Suprapubic skin (tissue), 4 donors: ENCODE data around the gene SH3BP2. TPM values are rescaled to one million over a fixed set of nuclear protein-coding genes. Genes with fewer than 3 reads are reported as not detected.

Experiments used
- DNase-seq, 2 donors: peaks; one replicate each; pipeline ENCODE4 v3.0.0-alpha.2; 2019; ENCODE audit warnings: low spot score in 2 of 2
- H3K27ac ChIP-seq: fragments of 200-600 bp; sonication (generic); one replicate; pipeline ENCODE4 v1.5.1; 2019
- H3K27me3 ChIP-seq: fragments of 200-600 bp; sonication (generic); one replicate; pipeline ENCODE4 v1.5.1; 2019
- H3K36me3 ChIP-seq: fragments of 200-600 bp; sonication (generic); one replicate; pipeline ENCODE4 v1.5.1; 2019
- H3K4me1 ChIP-seq: fragments of 200-600 bp; sonication (generic); one replicate; pipeline ENCODE4 v1.5.1; 2019
- H3K4me3 ChIP-seq: fragments of 200-600 bp; sonication (generic); one replicate; pipeline ENCODE4 v1.5.1; 2019; ENCODE audit warnings: mild to moderate bottlenecking
- H3K9me3 ChIP-seq: fragments of 200-600 bp; sonication (generic); one replicate; pipeline ENCODE4 v1.5.1; 2019
- EP300 ChIP-seq: sonication (generic); formaldehyde crosslinking; IDR thresholded peaks from one replicate; pipeline ENCODE4 v1.6.1; 2017; ENCODE audit warnings: antibody characterized with exemption
- POLR2A ChIP-seq, 2 donors: fragments of 450-650 bp; IDR thresholded peaks; one replicate each; pipeline ENCODE4 v1.6.1; 2017; ENCODE audit warnings: antibody characterized with exemption in 2 of 2, mild to moderate bottlenecking in 2 of 2, moderate library complexity in 2 of 2
- POLR2AphosphoS5 ChIP-seq, 3 donors: sonication (generic); formaldehyde crosslinking; IDR thresholded peaks; one replicate each; pipeline ENCODE4 v1.6.1; 2017; ENCODE audit warnings: antibody characterized with exemption in 3 of 3
- WGBS: methylation state at CpG from one replicate; pipeline ENCODE4 v1.1.5; 2018; 5-methylcytosine and 5-hydroxymethylcytosine counted together
- total RNA-seq, 4 donors: library from RNA; depleted of rRNA; stranded (reverse); fragments of >200 nt; gene quantifications; one replicate each; pipeline ENCODE4 v1.1.0, GENCODE V29; 2016
- TF ChIP-seq, protein P1 (sequence below), 2 donors: fragments of 200-600 bp in 1 of 2; fragments of 450-650 bp in 1 of 2; sonication (generic) in 1 of 2; IDR thresholded peaks; one replicate each; pipeline ENCODE4 v1.5.1; 2016 to 2019; ENCODE audit warnings: antibody characterized with exemption in 2 of 2, mild to moderate bottlenecking in 1 of 2, moderate library complexity in 1 of 2

Gene SH3BP2
- total RNA-seq, 4 donors from 2014 or later, result 116 to 709 (median 162) TPM

DNA sequence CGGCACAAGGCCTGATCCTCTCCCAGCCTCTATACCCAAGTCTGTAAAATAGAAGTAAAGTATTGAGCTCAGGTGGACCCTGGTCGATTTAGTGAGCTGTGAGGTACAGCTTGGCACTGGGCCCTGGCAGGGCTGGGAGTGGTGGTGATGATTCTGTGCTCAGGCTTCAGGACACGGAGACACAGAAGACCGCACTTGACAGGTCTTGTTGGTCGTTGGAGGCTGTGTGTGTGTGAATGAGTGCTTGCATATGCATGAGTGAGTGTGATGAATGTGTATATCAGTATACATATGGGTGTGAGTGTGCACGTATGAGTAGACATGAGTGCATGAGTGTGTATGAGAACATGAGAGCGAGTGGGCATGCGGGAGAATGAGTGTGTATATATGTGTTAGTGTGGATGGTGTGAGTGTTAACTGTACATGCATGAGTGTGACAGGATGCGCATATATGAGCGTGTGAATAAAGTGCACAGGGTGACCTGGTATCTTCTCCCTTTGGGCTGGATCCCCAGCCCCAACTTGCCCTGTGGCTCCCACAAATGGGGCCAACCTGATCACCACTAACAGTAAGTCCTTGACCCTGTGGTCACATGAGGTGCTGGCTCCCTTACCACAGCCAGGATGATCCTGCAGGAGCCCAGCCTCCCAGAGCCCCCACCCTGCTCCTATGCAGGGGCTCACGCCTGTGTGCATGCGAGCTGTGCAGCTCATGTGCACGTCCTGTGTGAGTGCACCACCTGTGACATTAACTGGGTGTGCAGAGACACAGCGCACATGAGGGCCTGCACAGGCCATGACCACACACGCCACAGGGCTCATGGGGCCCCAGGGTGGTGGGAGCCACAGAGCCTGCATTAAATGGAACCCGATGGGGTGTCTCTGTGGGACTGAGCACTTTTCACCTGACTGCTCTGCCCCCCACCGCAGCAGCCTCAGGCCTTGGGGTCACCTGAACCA lies 20.8 kb downstream of the SH3BP2 start:
- no peak for DNase-seq
- H3K4me1 ChIP-seq, result peaks cover 71% of the 10 kb centered on the region
- no peaks in the 10 kb centered on the region for H3K27me3 ChIP-seq
- peak overlapping the region; percentile 44 for H3K4me3 ChIP-seq
- TF ChIP-seq, protein P1, sequence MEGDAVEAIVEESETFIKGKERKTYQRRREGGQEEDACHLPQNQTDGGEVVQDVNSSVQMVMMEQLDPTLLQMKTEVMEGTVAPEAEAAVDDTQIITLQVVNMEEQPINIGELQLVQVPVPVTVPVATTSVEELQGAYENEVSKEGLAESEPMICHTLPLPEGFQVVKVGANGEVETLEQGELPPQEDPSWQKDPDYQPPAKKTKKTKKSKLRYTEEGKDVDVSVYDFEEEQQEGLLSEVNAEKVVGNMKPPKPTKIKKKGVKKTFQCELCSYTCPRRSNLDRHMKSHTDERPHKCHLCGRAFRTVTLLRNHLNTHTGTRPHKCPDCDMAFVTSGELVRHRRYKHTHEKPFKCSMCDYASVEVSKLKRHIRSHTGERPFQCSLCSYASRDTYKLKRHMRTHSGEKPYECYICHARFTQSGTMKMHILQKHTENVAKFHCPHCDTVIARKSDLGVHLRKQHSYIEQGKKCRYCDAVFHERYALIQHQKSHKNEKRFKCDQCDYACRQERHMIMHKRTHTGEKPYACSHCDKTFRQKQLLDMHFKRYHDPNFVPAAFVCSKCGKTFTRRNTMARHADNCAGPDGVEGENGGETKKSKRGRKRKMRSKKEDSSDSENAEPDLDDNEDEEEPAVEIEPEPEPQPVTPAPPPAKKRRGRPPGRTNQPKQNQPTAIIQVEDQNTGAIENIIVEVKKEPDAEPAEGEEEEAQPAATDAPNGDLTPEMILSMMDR (IDR thresholded peaks at IDR 0.05), result no peak
- no peak for TF ChIP-seq POLR2AphosphoS5 (IDR thresholded peaks at IDR 0.05)
- TF ChIP-seq POLR2A (IDR thresholded peaks at IDR 0.05), result no peak
- TF ChIP-seq EP300, result no peak
- peaks cover 7% of the 10 kb centered on the region for H3K36me3 ChIP-seq
- WGBS, result 71% methylated on average over 14 of the region's 17 CpGs
- H3K9me3 ChIP-seq, result no peaks in the 10 kb centered on the region
- peak overlapping the region; percentile 81 for H3K27ac ChIP-seq

DNA sequence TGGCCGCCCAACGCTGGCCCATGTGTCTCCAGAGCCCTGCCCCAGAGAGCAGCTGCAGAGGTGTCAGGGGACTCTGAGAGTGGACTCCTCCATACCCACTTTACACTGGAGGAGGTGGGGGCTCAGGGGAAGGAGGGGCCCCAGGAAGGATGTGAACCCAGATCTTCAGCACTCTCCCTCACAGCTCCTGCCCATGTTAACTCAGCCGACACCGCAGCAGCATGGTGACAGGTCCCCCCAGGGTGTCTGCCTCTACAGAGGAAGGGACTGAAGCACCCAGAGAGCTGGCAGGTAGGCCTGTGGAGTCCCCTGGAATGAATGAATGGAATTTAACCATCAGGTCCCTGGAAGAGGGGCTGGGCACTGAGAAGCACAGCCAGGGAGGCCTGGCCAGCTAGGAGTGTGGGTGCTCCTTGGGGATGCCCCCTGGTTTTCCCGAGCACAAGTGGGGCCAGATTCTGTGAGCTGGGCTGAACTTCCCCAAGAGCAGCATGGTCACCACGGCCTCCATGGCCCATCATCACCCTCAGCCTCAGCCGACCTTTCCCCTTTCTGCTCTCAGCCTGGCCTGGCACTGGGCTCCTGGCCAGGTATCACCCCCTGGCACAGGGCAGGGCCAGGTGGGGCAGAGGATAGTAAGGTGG lies 21.9 kb downstream of the SH3BP2 start:
- no peak for DNase-seq
- 91% methylated on average over 7 of the region's 7 CpGs for WGBS
- Histone ChIP-seq H3K4me3 (no peak overlapping the region), H3K9me3 (no peaks in the 10 kb centered on the region), H3K4me1 (peaks cover 73% of the 10 kb centered on the region), H3K36me3 (peaks cover 7% of the 10 kb centered on the region), H3K27me3 (no peaks in the 10 kb centered on the region), H3K27ac (no peak overlapping the region)
- no peak for TF ChIP-seq POLR2AphosphoS5 (IDR thresholded peaks at IDR 0.05)
- TF ChIP-seq POLR2A (IDR thresholded peaks at IDR 0.05), result no peak
- TF ChIP-seq EP300, result no peak
- TF ChIP-seq, protein P1 (IDR thresholded peaks at IDR 0.05), result no peak

DNA sequence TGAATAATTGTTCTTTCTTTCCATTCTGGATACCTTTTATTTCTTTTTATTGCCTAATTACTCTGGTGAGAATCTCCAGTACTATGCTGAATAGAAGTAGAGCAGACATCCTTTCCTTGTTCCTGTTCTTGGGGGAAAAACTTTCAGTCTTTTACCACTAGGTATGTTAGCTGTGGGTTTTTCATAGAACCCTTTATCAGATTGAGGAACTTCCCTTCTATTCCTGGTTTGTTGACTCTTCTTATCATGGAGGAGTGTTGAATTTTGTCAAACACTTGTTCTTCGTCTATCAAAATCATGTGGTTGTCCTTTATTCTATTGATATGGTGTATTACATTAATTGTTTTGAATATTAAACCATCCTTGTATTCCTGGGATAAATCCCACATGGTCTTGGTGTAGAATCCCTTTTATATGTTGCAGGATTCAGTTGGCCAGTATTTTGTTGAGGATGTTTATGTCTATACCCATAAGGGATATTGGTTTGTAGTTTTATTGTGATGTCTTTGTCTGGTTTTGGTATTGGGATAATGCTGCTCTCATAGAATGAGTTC lies 23.6 kb downstream of the SH3BP2 start:
- no peak for DNase-seq

DNA sequence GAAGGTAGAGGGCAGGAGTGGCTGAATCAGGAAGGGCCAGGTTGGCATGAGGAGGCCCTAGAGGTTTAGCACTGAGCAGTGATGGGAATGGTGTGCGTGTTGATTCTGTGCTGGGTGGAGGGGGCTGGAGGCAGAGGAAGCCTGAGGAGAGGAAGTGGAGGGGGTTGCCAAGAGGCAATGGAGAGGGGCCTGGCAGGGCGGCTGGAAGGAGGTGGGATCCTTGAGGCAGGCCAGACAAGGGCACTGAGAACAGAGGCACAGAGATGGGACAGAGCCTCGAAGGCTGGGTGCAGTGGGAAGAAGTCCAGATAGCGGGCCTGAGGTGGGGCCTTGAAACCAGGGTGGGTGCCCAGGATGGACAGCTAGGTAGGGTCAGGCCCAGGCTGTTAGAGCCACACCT lies 24.3 kb downstream of the SH3BP2 start:
- no peaks in the 10 kb centered on the region for H3K9me3 ChIP-seq
- WGBS, result 83% methylated on average over 4 of the region's 4 CpGs
- H3K4me3 ChIP-seq, result peak overlapping the region; percentile 69
- peaks cover 28% of the 10 kb centered on the region for H3K36me3 ChIP-seq
- DNase-seq, result no peak
- TF ChIP-seq, protein P1 (IDR thresholded peaks at IDR 0.05), result no peak
- TF ChIP-seq POLR2AphosphoS5 (IDR thresholded peaks at IDR 0.05) (no peak), EP300 (no peak), POLR2A (IDR thresholded peaks at IDR 0.05) (no peak)
- H3K4me1 ChIP-seq, result peaks cover 50% of the 10 kb centered on the region
- no peak overlapping the region for H3K27ac ChIP-seq
- H3K27me3 ChIP-seq, result no peaks in the 10 kb centered on the region

More for the DNA sequence above, 23.6 kb downstream of the SH3BP2 start:
- TF ChIP-seq, protein P1 (IDR thresholded peaks at IDR 0.05), result no peak
- TF ChIP-seq POLR2AphosphoS5 (IDR thresholded peaks at IDR 0.05), result no peak
- no peak for TF ChIP-seq POLR2A (IDR thresholded peaks at IDR 0.05)
- no peak for TF ChIP-seq EP300
- H3K4me3 ChIP-seq, result no peak overlapping the region
- peaks cover 22% of the 10 kb centered on the region for H3K36me3 ChIP-seq
- WGBS, result 94% methylated on average over 1 of the region's 1 CpG
- no peaks in the 10 kb centered on the region for H3K27me3 ChIP-seq
- no peak overlapping the region for H3K27ac ChIP-seq
- no peaks in the 10 kb centered on the region for H3K9me3 ChIP-seq
- H3K4me1 ChIP-seq, result peaks cover 56% of the 10 kb centered on the region
